Activated naive CD8-positive, alpha-beta T cell treated with anti-CD3 and anti-CD28 coated beads, Interleukin-2, amount 10 ng/mL, durations not matched to agents 7 days and 5 days (primary cell): ENCODE results near the gene SNTA1. TPM values are rescaled to one million over a fixed set of nuclear protein-coding genes. Genes with fewer than 3 reads are reported as not detected.
"Not testable (repeated sequence)": the region's sequence is repeated elsewhere in the genome, so short reads cannot be mapped to it uniquely, and the experiment has no call there.

ENCODE experiments used
- ATAC-seq: fragments of 150-1000 bp; cut with Tn5 transposase; one replicate; pipeline ENCODE4 v1.10.0; 2021; ENCODE audit warnings: low read depth, moderate library complexity
- POLR2A ChIA-PET: fragments of 350-600 bp; sonication (Branson Sonifier 250); formaldehyde crosslinking; loops from one replicate; lab custom pipeline; 2021; ENCODE audit warnings: antibody characterized with exemption; lab: Charles Lee
- DNase-seq: peaks from one replicate; pipeline ENCODE4 v3.0.0; 2021
- H3K27ac Mint-ChIP-seq: one replicate; pipeline ENCODE4 v1.8.0; 2022; ENCODE audit warnings: mild to moderate bottlenecking, mixed read lengths
- H3K27me3 Mint-ChIP-seq: one replicate; pipeline ENCODE4 v1.8.0; 2022; ENCODE audit warnings: mild to moderate bottlenecking, moderate library complexity, mixed read lengths
- H3K36me3 Mint-ChIP-seq: one replicate; pipeline ENCODE4 v1.8.0; 2021; ENCODE audit warnings: mild to moderate bottlenecking, mixed read lengths
- H3K4me1 Mint-ChIP-seq: one replicate; pipeline ENCODE4 v1.8.0; 2021; ENCODE audit warnings: mixed read lengths
- H3K4me3 Mint-ChIP-seq: one replicate; pipeline ENCODE4 v1.8.0; 2022; ENCODE audit warnings: mild to moderate bottlenecking, moderate library complexity, mixed read lengths
- H3K9me3 Mint-ChIP-seq: one replicate; pipeline ENCODE4 v1.8.0; 2021; ENCODE audit warnings: mixed read lengths
- total RNA-seq, 2 experiments: library from RNA; stranded (reverse); gene quantifications; one replicate each; pipeline ENCODE4 v1.2.3, GENCODE V29; 2021

Gene SNTA1
- 10 to 100 TPM; 10.1 to 10.6 TPM for total RNA-seq

- DNase-seq: peak; percentile 90
- peak; percentile 89 for ATAC-seq
- H3K4me1 Mint-ChIP-seq: peaks cover 21% of the 10 kb centered on the region
- H3K36me3 Mint-ChIP-seq: no peaks in the 10 kb centered on the region
- peaks cover 1% of the 10 kb centered on the region for H3K9me3 Mint-ChIP-seq
- H3K4me3 Mint-ChIP-seq: peak within 1 kb of the TSS; percentile 91
- POLR2A ChIA-PET: interaction anchor here (0.6 to 3.1 kb wide), 12 partner anchors 12 to 668 kb away, joined by 3 to 34 read pairs (median 4); partner anchors contain the start of genes ACTL10, CBFA2T2, CDK5RAP1 and EIF2S2
- H3K27ac Mint-ChIP-seq: peak within 1 kb of the TSS; percentile 92
- peaks cover 7% of the 10 kb centered on the region for H3K27me3 Mint-ChIP-seq
Measured at GRCh38 chr20:33443512-33444239, at the start of gene SNTA1. TSS of gene SNTA1 (minus strand) at chr20:33443763. CDS start at chr20:33443620, 143 bp downstream.

GRCh38 chr20:33490934-33491656 is 47.5 kb upstream of the SNTA1 start:
- Mint-ChIP-seq H3K36me3 (no peaks in the 10 kb centered on the region), H3K27ac (peak overlapping the region; percentile 88), H3K4me1 (peaks cover 5% of the 10 kb centered on the region), H3K27me3 (no peaks in the 10 kb centered on the region), H3K4me3 (peak overlapping the region; percentile 89), H3K9me3 (no peaks in the 10 kb centered on the region)
- DNase-seq (no peak), ATAC-seq (no peak)
- POLR2A ChIA-PET: interaction anchor here (0.6 to 2.4 kb wide), 10 partner anchors 44 to 468 kb away, joined by 3 to 21 read pairs (median 8); partner anchors contain the start of genes ACTL10, PXMP4 and SNTA1

GRCh38 chr20:33490023-33490933 is 46.7 kb upstream of the SNTA1 start, which contains the start of gene CBFA2T2:
TSS of gene CBFA2T2 (plus strand) at chr20:33490096. CDS start at chr20:33490268, 172 bp downstream.
- ATAC-seq (peak; percentile 61), DNase-seq (no peak)
- peak within 1 kb of the TSS; percentile 91 for H3K27ac Mint-ChIP-seq
- POLR2A ChIA-PET: interaction anchor here (0.6 to 2.4 kb wide), 21 partner anchors 10 to 622 kb away, joined by 3 to 21 read pairs (median 4); partner anchors contain the start of genes ACTL10, CDK5RAP1, EIF2S2 and PXMP4
- H3K9me3 Mint-ChIP-seq: no peaks in the 10 kb centered on the region
- H3K4me3 Mint-ChIP-seq: peak within 1 kb of the TSS; percentile 89
- no peaks in the 10 kb centered on the region for H3K27me3 Mint-ChIP-seq
- no peaks in the 10 kb centered on the region for H3K36me3 Mint-ChIP-seq
- peaks cover 5% of the 10 kb centered on the region for H3K4me1 Mint-ChIP-seq

- H3K27me3 Mint-ChIP-seq: no peaks in the 10 kb centered on the region
- POLR2A ChIA-PET: interaction anchor here (0.6 to 2.4 kb wide), 18 partner anchors 9 to 623 kb away, joined by 3 to 21 read pairs (median 4); partner anchors contain the start of genes ACTL10, CDK5RAP1, EIF2S2 and PXMP4
Measured at GRCh38 chr20:33489495-33490022, 46.0 kb upstream of the SNTA1 start.

GRCh38 chr20:33488661-33489494 is 45.3 kb upstream of the SNTA1 start:
- H3K36me3 Mint-ChIP-seq, H3K27ac Mint-ChIP-seq, DNase-seq, H3K27me3 Mint-ChIP-seq, ATAC-seq, H3K4me1 Mint-ChIP-seq, H3K9me3 Mint-ChIP-seq: not testable (repeated sequence)
- peak overlapping the region; percentile 37 for H3K4me3 Mint-ChIP-seq
- POLR2A ChIA-PET: interaction anchor here (0.9 to 2.4 kb wide), 11 partner anchors 9 to 231 kb away, joined by 3 to 21 read pairs (median 6); partner anchors contain the start of genes ACTL10, CDK5RAP1, PXMP4 and SNTA1

More at GRCh38 chr20:33489495-33490022, 46.0 kb upstream of the SNTA1 start:
- peak; percentile 99 for DNase-seq
- peak overlapping the region; percentile 91 for H3K27ac Mint-ChIP-seq
- H3K9me3 Mint-ChIP-seq: no peaks in the 10 kb centered on the region
- H3K4me1 Mint-ChIP-seq: peaks cover 5% of the 10 kb centered on the region
- peak; percentile 94 for ATAC-seq
- H3K36me3 Mint-ChIP-seq: no peaks in the 10 kb centered on the region
- peak overlapping the region; percentile 89 for H3K4me3 Mint-ChIP-seq

DNA sequence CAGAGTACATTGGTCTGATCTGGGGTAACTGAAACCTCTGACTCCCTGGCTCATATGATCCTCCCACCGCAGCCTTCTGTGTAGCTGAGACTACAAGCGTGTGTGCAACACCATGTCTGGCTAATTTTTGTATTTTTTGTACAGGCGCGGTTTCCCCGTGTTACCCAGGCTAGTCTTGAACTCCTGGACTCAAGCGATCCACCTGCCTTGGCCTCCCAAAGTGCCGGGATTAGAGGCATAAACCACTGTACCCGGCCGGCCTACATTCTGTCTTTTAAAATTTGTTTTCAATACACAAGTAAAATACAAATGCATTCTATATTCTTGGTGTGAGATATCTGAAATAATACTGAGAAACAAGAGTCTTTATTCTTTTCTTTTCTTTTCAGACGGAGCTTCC is 44.6 kb upstream of the SNTA1 start:
- no peak for ATAC-seq
- peaks cover 4% of the 10 kb centered on the region for H3K4me1 Mint-ChIP-seq
- H3K36me3 Mint-ChIP-seq: no peaks in the 10 kb centered on the region
- H3K9me3 Mint-ChIP-seq: no peaks in the 10 kb centered on the region
- no peak for DNase-seq
- peak overlapping the region; percentile 12 for H3K27ac Mint-ChIP-seq
- POLR2A ChIA-PET: interaction anchor here (1.9 to 2.4 kb wide), 2 partner anchors 8 to 45 kb away, joined by 6 to 17 read pairs; partner anchors contain the start of gene SNTA1
- no peaks in the 10 kb centered on the region for H3K27me3 Mint-ChIP-seq
- no peak overlapping the region for H3K4me3 Mint-ChIP-seq

DNA sequence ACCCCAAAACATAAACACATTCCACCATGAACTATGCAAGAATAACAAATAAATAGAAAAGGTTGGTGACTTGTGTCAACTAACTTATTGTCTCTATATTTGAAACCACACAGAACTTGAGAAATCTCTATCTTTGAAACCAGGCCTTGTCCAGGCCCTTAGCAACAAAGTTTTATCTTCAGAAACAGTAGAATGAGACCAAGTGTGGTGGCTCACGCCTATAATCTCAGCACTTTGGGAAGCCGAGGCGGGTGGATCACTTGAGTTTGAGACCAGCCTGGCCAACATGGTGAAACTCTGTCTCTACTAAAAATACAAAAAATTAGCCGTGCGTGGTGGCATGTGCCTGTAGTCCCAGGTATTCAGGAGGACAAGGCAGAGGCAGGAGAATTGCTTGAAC is 39.6 kb upstream of the SNTA1 start:
- H3K4me3 Mint-ChIP-seq, H3K27me3 Mint-ChIP-seq, H3K36me3 Mint-ChIP-seq, H3K27ac Mint-ChIP-seq, H3K4me1 Mint-ChIP-seq, ATAC-seq, DNase-seq, H3K9me3 Mint-ChIP-seq, POLR2A ChIA-PET: not testable (repeated sequence)

- DNase-seq (no peak), ATAC-seq (no peak)
- Mint-ChIP-seq H3K9me3 (no peaks in the 10 kb centered on the region), H3K27ac (no peak overlapping the region), H3K36me3 (no peaks in the 10 kb centered on the region), H3K4me3 (no peak overlapping the region), H3K27me3 (no peaks in the 10 kb centered on the region), H3K4me1 (no peaks in the 10 kb centered on the region)
- POLR2A ChIA-PET: no interaction called here
Measured at GRCh38 chr20:33482581-33482980, 39.0 kb upstream of the SNTA1 start.

DNA sequence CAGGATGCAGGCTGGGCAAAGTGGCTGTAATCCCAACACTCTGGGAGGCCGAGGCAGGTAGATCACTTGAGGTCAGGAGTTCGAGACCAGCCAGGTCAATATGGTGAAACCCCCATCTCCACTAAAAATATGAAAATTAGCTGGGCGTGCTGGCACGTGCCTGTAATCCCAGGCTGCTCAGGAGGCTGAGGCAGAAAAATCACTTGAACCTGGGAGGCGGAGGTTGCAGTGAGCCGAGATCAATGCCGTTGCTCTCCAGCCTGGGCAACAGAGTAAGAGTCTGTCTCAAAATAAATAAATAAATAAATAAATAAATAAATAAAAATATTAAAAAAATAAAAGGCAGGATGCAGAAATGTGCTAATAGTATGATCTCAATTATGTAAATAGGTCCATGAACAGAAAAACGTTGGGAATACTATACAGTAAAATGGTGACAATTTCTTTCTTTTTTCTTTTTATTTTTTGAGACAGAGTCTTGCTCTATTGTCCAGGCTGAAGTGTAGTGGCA is 37.9 kb upstream of the SNTA1 start:
- Mint-ChIP-seq H3K36me3 (no peaks in the 10 kb centered on the region), H3K27ac (no peak overlapping the region), H3K4me3 (no peak overlapping the region), H3K27me3 (no peaks in the 10 kb centered on the region), H3K4me1 (no peaks in the 10 kb centered on the region), H3K9me3 (no peaks in the 10 kb centered on the region)
- DNase-seq (no peak), ATAC-seq (no peak)
- POLR2A ChIA-PET: no interaction called here

DNA sequence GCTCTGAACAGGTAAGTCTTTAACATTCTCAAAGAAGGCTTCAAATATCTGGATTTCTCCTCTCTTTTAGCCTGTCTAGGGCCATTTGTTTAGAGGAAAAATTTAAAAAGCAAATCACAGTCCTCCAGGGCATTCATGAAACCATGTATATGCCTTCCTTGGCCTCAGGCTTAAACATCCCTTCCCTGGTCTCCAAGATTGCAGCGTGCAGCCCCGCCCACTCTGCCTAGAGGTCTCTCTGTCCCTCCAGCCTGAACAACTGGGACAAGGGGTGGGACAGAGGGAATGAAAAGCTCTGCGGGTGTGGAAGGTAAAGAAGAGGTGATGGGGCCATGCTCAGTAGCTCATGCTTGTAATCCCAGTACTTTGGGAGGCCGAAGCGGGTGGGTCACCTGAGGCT is 36.5 kb upstream of the SNTA1 start:
- H3K4me3 Mint-ChIP-seq: no peak overlapping the region
- H3K9me3 Mint-ChIP-seq: no peaks in the 10 kb centered on the region
- ATAC-seq (no peak), DNase-seq (no peak)
- POLR2A ChIA-PET: interaction anchor here (0.7 to 1.2 kb wide), 2 partner anchors 9 to 36 kb away, joined by 3 to 6 read pairs; partner anchors contain the start of gene CBFA2T2
- no peaks in the 10 kb centered on the region for H3K4me1 Mint-ChIP-seq
- H3K27ac Mint-ChIP-seq: no peak overlapping the region
- no peaks in the 10 kb centered on the region for H3K36me3 Mint-ChIP-seq
- H3K27me3 Mint-ChIP-seq: no peaks in the 10 kb centered on the region

DNA sequence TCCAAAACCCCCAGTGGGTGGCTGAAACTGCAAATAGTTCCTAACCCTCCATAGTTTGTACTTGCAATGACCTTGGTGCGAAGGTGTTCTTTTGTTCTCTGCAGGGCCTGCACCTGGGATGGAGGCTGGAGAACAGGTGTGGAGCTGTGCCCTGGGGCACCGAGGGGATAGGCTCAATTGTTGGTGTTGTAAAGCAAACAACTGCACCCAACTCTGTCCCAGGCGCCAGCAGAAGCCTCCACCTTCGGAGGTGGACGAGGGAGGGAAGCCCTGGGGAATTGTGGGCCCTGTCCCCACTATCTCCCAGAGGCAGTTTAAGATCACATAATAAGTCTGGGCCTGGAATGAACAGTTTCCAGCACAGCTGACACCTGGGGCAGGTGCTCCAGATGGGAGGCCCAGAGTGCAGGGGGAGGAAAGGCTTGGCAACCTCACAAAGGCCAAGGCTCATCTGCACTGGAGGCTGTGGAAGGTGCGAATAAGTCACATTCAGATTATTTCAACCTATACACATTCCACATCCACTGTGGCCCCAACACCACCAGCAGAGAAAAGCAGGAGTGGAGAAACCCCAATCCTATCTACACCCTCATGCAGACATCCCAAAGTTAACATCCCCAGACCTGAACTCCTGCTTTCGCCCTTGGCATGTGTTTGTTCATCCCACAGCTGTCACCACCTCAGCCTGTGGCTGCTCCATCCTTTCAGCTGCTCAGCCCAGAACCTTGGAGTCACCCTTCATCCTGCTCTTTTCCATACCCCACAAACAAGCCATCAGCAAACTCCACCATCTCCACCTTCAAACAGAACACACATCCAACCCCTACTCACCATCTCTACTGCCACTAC is 34.0 kb upstream of the SNTA1 start:
- H3K27ac Mint-ChIP-seq: no peak overlapping the region
- no peak overlapping the region for H3K4me3 Mint-ChIP-seq
- DNase-seq (no peak), ATAC-seq (no peak)
- H3K4me1 Mint-ChIP-seq: no peaks in the 10 kb centered on the region
- H3K27me3 Mint-ChIP-seq: no peaks in the 10 kb centered on the region
- H3K36me3 Mint-ChIP-seq: no peaks in the 10 kb centered on the region
- no peaks in the 10 kb centered on the region for H3K9me3 Mint-ChIP-seq
- POLR2A ChIA-PET: no interaction called here
